Measurements from ENCODE around the gene DMD. TPM values are rescaled to one million over a fixed set of nuclear protein-coding genes. Genes with fewer than 3 reads are reported as not detected.

Gene DMD
- total RNA-seq, 6 experiments from 2014 or later = 4.9 to 6.0 (median 5.5) TPM

GRCh38 chrX:31459361-31459760 lies 1752.0 kb downstream of the DMD start:
- H3K27ac Mint-ChIP-seq = no peak overlapping the region
- no peaks in the 10 kb centered on the region for H3K9me3 Mint-ChIP-seq
- peaks cover 19% of the 10 kb centered on the region for H3K4me1 Mint-ChIP-seq (ENCODE audit: low read depth)
- TF ChIP-seq, protein P1, sequence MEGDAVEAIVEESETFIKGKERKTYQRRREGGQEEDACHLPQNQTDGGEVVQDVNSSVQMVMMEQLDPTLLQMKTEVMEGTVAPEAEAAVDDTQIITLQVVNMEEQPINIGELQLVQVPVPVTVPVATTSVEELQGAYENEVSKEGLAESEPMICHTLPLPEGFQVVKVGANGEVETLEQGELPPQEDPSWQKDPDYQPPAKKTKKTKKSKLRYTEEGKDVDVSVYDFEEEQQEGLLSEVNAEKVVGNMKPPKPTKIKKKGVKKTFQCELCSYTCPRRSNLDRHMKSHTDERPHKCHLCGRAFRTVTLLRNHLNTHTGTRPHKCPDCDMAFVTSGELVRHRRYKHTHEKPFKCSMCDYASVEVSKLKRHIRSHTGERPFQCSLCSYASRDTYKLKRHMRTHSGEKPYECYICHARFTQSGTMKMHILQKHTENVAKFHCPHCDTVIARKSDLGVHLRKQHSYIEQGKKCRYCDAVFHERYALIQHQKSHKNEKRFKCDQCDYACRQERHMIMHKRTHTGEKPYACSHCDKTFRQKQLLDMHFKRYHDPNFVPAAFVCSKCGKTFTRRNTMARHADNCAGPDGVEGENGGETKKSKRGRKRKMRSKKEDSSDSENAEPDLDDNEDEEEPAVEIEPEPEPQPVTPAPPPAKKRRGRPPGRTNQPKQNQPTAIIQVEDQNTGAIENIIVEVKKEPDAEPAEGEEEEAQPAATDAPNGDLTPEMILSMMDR (IDR thresholded peaks at IDR 0.05) = no peak
- H3K36me3 Mint-ChIP-seq (ENCODE audit: low read depth) = no peaks in the 10 kb centered on the region
- H3K27me3 Mint-ChIP-seq (ENCODE audit: insufficient read depth) = no peaks in the 10 kb centered on the region
- peak overlapping the region; percentile 22; the same call in 1 of the 2 replicates for H3K4me3 Mint-ChIP-seq
- DNase-seq = peak; percentile 22

DNA sequence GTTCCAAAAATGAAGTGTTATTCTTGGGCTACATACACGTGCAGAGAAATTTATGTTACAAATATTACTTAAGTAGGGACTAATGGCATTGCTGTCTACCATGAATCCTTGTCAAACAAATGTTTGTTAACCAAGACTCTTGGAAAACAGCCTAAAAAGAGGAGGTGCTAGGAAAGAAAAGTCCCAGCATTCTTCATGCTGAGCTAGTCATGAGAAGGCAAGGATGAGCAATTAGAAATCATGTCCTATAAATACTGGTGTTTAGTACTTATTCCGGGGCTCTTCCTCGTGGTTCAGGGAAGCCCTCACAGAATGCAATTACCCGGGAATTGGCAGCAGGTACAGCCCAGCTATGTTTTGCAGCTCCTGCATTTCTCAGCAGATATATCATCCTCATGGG lies 1761.4 kb downstream of the DMD start:
- no peak overlapping the region for H3K27ac Mint-ChIP-seq
- TF ChIP-seq, protein P1 (IDR thresholded peaks at IDR 0.05) = no peak
- no peaks in the 10 kb centered on the region for H3K36me3 Mint-ChIP-seq (ENCODE audit: low read depth)
- no peaks in the 10 kb centered on the region for H3K4me1 Mint-ChIP-seq (ENCODE audit: low read depth)
- H3K4me3 Mint-ChIP-seq = no peak overlapping the region
- H3K27me3 Mint-ChIP-seq (ENCODE audit: insufficient read depth) = no peaks in the 10 kb centered on the region
- no peaks in the 10 kb centered on the region for H3K9me3 Mint-ChIP-seq
- DNase-seq = no peak

DNA sequence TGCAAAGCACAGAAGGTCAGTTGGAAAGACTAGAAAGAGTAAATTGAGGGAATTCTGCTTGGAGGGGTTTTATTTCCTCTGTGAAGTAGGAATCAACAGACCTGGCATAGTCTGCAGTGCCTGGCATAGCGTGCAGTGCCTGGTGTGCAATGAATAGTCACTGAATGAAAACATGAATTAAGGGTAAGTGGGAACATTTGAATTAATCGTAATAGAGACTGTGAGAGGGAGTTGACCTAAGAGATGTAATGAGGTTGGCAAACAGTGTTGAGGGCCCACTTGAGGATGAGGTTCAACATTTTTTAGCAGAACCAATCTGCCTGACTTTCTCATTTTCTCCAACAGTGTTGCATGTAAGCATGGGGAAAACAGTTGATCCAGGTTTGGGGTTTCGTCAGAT lies 1762.3 kb downstream of the DMD start:
- Mint-ChIP-seq H3K9me3 (no peaks in the 10 kb centered on the region), H3K4me3 (no peak overlapping the region), H3K27me3 (ENCODE audit: insufficient read depth) (no peaks in the 10 kb centered on the region), H3K36me3 (ENCODE audit: low read depth) (no peaks in the 10 kb centered on the region), H3K4me1 (ENCODE audit: low read depth) (no peaks in the 10 kb centered on the region), H3K27ac (no peak overlapping the region)
- TF ChIP-seq, protein P1 (IDR thresholded peaks at IDR 0.05) = no peak
- DNase-seq = no peak

GRCh38 chrX:31445542-31445941 lies 1765.8 kb downstream of the DMD start:
- Mint-ChIP-seq H3K4me1 (ENCODE audit: low read depth) (no peaks in the 10 kb centered on the region), H3K27ac (no peak overlapping the region), H3K9me3 (no peaks in the 10 kb centered on the region), H3K4me3 (no peak overlapping the region), H3K36me3 (ENCODE audit: low read depth) (no peaks in the 10 kb centered on the region), H3K27me3 (ENCODE audit: insufficient read depth) (no peaks in the 10 kb centered on the region)
- DNase-seq = no peak
- TF ChIP-seq, protein P1 (IDR thresholded peaks at IDR 0.05) = no peak

GRCh38 chrX:31443654-31444053 lies 1767.7 kb downstream of the DMD start:
- H3K4me3 Mint-ChIP-seq = no peak overlapping the region
- H3K27me3 Mint-ChIP-seq (ENCODE audit: insufficient read depth) = peaks cover 1% of the 10 kb centered on the region; the same call in 1 of the 2 replicates
- H3K36me3 Mint-ChIP-seq (ENCODE audit: low read depth) = no peaks in the 10 kb centered on the region
- DNase-seq = no peak
- no peaks in the 10 kb centered on the region for H3K9me3 Mint-ChIP-seq
- no peak overlapping the region for H3K27ac Mint-ChIP-seq
- TF ChIP-seq, protein P1 (IDR thresholded peaks at IDR 0.05) = no peak
- H3K4me1 Mint-ChIP-seq (ENCODE audit: low read depth) = no peaks in the 10 kb centered on the region

DNA sequence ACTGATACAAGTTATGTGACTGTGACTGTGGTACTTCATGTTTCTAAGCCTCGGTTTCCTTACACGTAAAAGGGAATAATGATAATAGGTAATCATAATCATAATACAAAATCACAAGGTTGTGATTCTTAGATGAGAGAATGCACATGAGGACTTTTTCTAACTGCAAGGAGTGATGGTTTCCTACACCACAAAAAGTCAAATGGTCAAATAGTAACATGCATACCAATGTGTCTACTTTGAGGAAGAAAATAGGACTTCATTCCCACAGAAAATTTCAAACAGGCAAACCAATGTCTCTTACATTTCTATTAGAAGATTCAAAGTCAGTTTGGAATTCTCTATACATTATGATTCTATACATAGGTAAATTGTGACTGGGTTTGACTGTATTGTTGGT lies 1770.8 kb downstream of the DMD start:
- Mint-ChIP-seq H3K27me3 (ENCODE audit: insufficient read depth) (peaks cover 1% of the 10 kb centered on the region; the same call in 1 of the 2 replicates), H3K4me3 (no peak overlapping the region), H3K27ac (no peak overlapping the region), H3K9me3 (no peaks in the 10 kb centered on the region), H3K4me1 (ENCODE audit: low read depth) (no peaks in the 10 kb centered on the region), H3K36me3 (ENCODE audit: low read depth) (no peaks in the 10 kb centered on the region)
- TF ChIP-seq, protein P1 (IDR thresholded peaks at IDR 0.05) = no peak
- DNase-seq = peak; percentile 7

Measured in HFFc6 (cell line).